Kidney (tissue), 14 donors: ENCODE results near the gene CALD1. TPM values are rescaled to one million over a fixed set of nuclear protein-coding genes. Genes with fewer than 3 reads are reported as not detected.
A peak's percentile ranks its signal among the peaks of the same experiment; 100 is the strongest.

Experiments used
- DNase-seq, 5 donors: peaks; one replicate each; pipeline ENCODE4 v3.0.0-alpha.2; 2013 to 2020
- FAIRE-seq: peaks from 2 replicates; lab custom pipeline; 2012; peaks lifted over from hg19 to GRCh38; lab: Jason Lieb, UNC
- H3K27ac ChIP-seq, 2 donors: one replicate each; pipeline ENCODE4 v1.7.0; 2013; ENCODE audit warnings: low read depth in 2 of 2, low read length in 2 of 2, inconsistent platforms in 1 of 2
- H3K27me3 ChIP-seq: one replicate; pipeline ENCODE4 v1.7.1; 2013; ENCODE audit warnings: low read length, inconsistent platforms; ENCODE audit not compliant: control insufficient read depth, insufficient read depth
- H3K36me3 ChIP-seq, 3 donors: one replicate each; pipeline versions ENCODE4 v1.7.0 to v1.7.1; 2013; ENCODE audit warnings: low read length in 3 of 3, control low read depth in 1 of 3, inconsistent platforms in 1 of 3; ENCODE audit not compliant: insufficient read depth in 3 of 3, control insufficient read depth in 2 of 3
- H3K4me1 ChIP-seq, 3 donors: one replicate each; pipeline versions ENCODE4 v1.7.0 to v1.7.1; 2013; ENCODE audit warnings: low read length in 3 of 3, inconsistent platforms in 1 of 3, low read depth in 1 of 3; ENCODE audit not compliant: control insufficient read depth in 2 of 3, insufficient read depth in 2 of 3
- H3K4me3 ChIP-seq, 3 donors: one replicate each; pipeline versions ENCODE4 v1.7.0 to v1.8.1; 2013; ENCODE audit warnings: low read length in 3 of 3, control low read depth in 1 of 3, inconsistent platforms in 1 of 3
- H3K9ac ChIP-seq, 3 donors: one replicate each; pipeline versions ENCODE4 v1.7.0 to v1.7.1; 2013; ENCODE audit warnings: low read length in 3 of 3, control low read depth in 1 of 3, inconsistent platforms in 1 of 3
- H3K9me3 ChIP-seq, 3 donors: one replicate each; pipeline versions ENCODE4 v1.7.0 to v1.7.1; 2013; ENCODE audit warnings: low read length in 3 of 3, control low read depth in 1 of 3, inconsistent platforms in 1 of 3; ENCODE audit not compliant: control insufficient read depth in 2 of 3, insufficient read depth in 1 of 3
- CTCF ChIP-seq: IDR thresholded peaks from 3 replicates; pipeline ENCODE4 v1.5.1; 2012; ENCODE audit warnings: mild to moderate bottlenecking, moderate library complexity, borderline replicate concordance; ENCODE audit not compliant: insufficient read depth; ENCODE audit errors: extremely low read depth
- intact Hi-C: fragments of 100-400 bp; cut with DNase I; formaldehyde crosslinking; loops from one replicate; pipeline ENCODE4 v1.11.1; 2022
- polyA plus RNA-seq: library from polyadenylated mRNA; stranded (reverse); fragments of 350-450 nt; fragmentation: Illumina TruSeq; extraction: RNeasy Lipid Tissue Mini Kit (QIAGEN cat#74804); gene quantifications from one replicate; pipeline ENCODE4 v1.2.3, GENCODE V29; 2014; ENCODE audit warnings: low read depth, low replicate concordance; ENCODE audit not compliant: insufficient read depth
- total RNA-seq: library from RNA; stranded (reverse); fragmentation: NEBNext Ultra II Directional; extraction: Animal tissue kit (Norgen Biotek cat#: 25700); gene quantifications from one replicate; pipeline ENCODE4 v1.2.1, GENCODE V29; 2021
- donor health status: control.
- donor health status: control.
- donor health status: control.
- donor health status: control.
- donor health status: control.
- donor health status: DM: yes; HTN: yes; CAD: no.
- donor health status: Normal renal cell carcinoma (clear cell type).

Gene CALD1
- total and polyA plus RNA-seq, 2 donors from 2014 or later, result 72.7 to 218 TPM

GRCh38 chr7:134900166-134900982, 120.9 kb downstream of the CALD1 start:
- H3K9me3 ChIP-seq, result peaks cover 0 to 13% (median 0%) of the 10 kb centered on the region in 3 donors
- DNase-seq (no peak), FAIRE-seq (no peak)
- no peak for TF ChIP-seq CTCF
- H3K36me3 ChIP-seq, result no peaks in the 10 kb centered on the region
- intact Hi-C loops, result no loop called here
- H3K4me1 ChIP-seq, result peaks cover 0 to 16% (median 4%) of the 10 kb centered on the region in 3 donors
- H3K4me3 ChIP-seq, result no peak overlapping the region
- H3K9ac ChIP-seq, result no peak overlapping the region
- no peak overlapping the region for H3K27ac ChIP-seq
- H3K27me3 ChIP-seq, result no peaks in the 10 kb centered on the region

- Histone ChIP-seq H3K4me3 (peak overlapping the region in 1 of 3 donors; percentile 25), H3K27me3 (no peaks in the 10 kb centered on the region), H3K27ac (peak overlapping the region; percentile 57 to 61), H3K9ac (no peak overlapping the region), H3K9me3 (peaks cover 0 to 5% (median 0%) of the 10 kb centered on the region in 3 donors), H3K36me3 (no peaks in the 10 kb centered on the region), H3K4me1 (peaks cover 0 to 16% (median 4%) of the 10 kb centered on the region in 3 donors)
- TF ChIP-seq CTCF, result no peak
- intact Hi-C loops, result no loop called here
- DNase-seq (no peak), FAIRE-seq (no peak)
Measured at GRCh38 chr7:134901389-134902020, 122.1 kb downstream of the CALD1 start.

GRCh38 chr7:134902058-134902457, 122.6 kb downstream of the CALD1 start:
- DNase-seq (no peak), FAIRE-seq (no peak)
- Histone ChIP-seq H3K4me1 (peaks cover 0 to 16% (median 4%) of the 10 kb centered on the region in 3 donors), H3K4me3 (no peak overlapping the region), H3K9ac (no peak overlapping the region), H3K36me3 (no peaks in the 10 kb centered on the region), H3K27me3 (no peaks in the 10 kb centered on the region), H3K9me3 (no peaks in the 10 kb centered on the region), H3K27ac (no peak overlapping the region)
- intact Hi-C loops, result no loop called here
- no peak for TF ChIP-seq CTCF
